GM18873 (cell line): Measurements from ENCODE around the gene SPIN2A.
"Not testable (repeated sequence)": the region's sequence is repeated elsewhere in the genome, so short reads cannot be mapped to it uniquely, and the experiment has no call there.

Experiments
- ATAC-seq: cut with Tn5 transposase; IDR thresholded peaks from one replicate; pipeline ENCODE4 v1.9.1; 2021; ENCODE audit warnings: mild to moderate bottlenecking, moderate library complexity, moderate number of reproducible peaks; ENCODE audit not compliant: unreplicated experiment, low FRiP score

Gene SPIN2A

DNA sequence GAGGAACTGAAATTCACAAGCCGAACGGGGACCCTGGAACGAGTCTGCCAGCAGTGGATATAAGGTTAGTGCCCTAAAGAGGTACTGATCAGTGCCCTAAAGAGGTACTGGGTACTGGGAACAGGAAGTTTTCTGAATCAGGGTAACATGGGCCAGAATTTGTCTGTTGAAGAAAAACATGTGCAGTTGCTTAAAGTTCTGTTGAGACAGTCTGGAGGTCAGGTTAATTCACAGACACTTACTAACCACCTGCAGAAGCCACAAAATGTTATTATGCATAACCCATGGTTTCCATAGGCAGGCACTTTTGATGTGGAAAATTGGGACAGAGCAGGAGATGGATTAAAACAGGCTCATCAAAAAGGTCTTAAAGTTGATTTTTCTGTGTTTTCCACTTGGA, 33.7 kb downstream of the SPIN2A start:
- no peak for ATAC-seq

DNA sequence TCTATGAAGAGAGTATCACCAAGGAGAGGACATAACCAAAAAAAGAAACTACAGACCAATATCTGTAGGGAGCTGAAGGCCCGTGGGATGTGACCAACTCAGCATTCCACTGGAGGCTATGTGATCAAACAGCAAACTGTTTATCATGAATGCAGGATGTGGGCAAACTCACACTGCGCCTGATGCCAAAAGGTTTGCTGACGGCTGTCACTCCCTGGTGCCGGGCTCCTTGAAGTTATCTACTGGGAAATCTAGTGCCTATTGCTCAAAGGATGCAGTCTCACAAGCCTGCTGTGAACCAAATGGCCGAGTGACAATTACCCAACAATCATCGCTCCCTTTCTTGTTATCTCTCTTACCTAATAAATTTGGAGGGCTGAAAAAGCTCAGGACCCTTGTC, 34.3 kb downstream of the SPIN2A start:
- ATAC-seq: not testable (repeated sequence)
